Left lung (tissue), 10 donors: ENCODE measurements around the gene KCNJ4. TPM values are rescaled to one million over a fixed set of nuclear protein-coding genes. Genes with fewer than 3 reads are reported as not detected.

Source experiments
- ATAC-seq: fragments of 200-7000 bp; cut with Tn5 transposase; one replicate; pipeline ENCODE4 v1.9.1; 2020; ENCODE audit warnings: moderate library complexity
- DNase-seq, 4 donors: peaks; one replicate each; pipeline ENCODE4 v3.0.0-alpha.2; 2013 to 2020
- H3K27ac ChIP-seq, 2 donors: fragments of 200-600 bp; sonication (generic) in 1 of 2; one replicate each; pipeline versions ENCODE4 v1.5.0 to v1.8.0; 2020 to 2021
- H3K27me3 ChIP-seq, 2 donors: fragments of 200-600 bp; sonication (generic) in 1 of 2; one replicate each; pipeline versions ENCODE4 v1.5.0 to v1.8.0; 2020 to 2021
- H3K36me3 ChIP-seq, 2 donors: fragments of 200-600 bp; sonication (generic) in 1 of 2; one replicate each; pipeline versions ENCODE4 v1.5.0 to v1.8.0; 2020 to 2021
- H3K4me1 ChIP-seq, 2 donors: fragments of 200-600 bp; one replicate each; pipeline ENCODE4 v1.8.0; 2021
- H3K4me3 ChIP-seq, 2 donors: fragments of 200-600 bp; sonication (generic) in 1 of 2; one replicate each; pipeline versions ENCODE4 v1.5.0 to v1.8.0; 2020 to 2021; ENCODE audit warnings: mild to moderate bottlenecking in 1 of 2
- H3K9me3 ChIP-seq, 2 donors: fragments of 200-600 bp; sonication (generic) in 1 of 2; one replicate each; pipeline versions ENCODE4 v1.5.0 to v1.8.0; 2020 to 2021
- intact Hi-C, 2 donors: fragments of 100-400 bp; cut with DNase I; formaldehyde crosslinking; loops; one replicate each; pipeline versions ENCODE4 v1.11.2 to v1.14.2; 2022
- polyA plus RNA-seq, 6 donors: library from polyadenylated mRNA; unstranded; fragments of 120-200 nt; gene quantifications; one replicate each; pipeline ENCODE4 v1.2.1, GENCODE V29; 2013; ENCODE audit not compliant: insufficient read length in 6 of 6
- total RNA-seq, 2 donors: library from RNA; stranded (reverse); fragmentation: NEBNext Ultra II Directional; extraction: Animal tissue kit (Norgen Biotek cat#: 25700); gene quantifications; one replicate each; pipeline ENCODE4 v1.2.1, GENCODE V29; 2021
- TF ChIP-seq, protein P1 (sequence below), 2 donors: fragments of 200-600 bp; sonication (generic) in 1 of 2; IDR thresholded peaks; one replicate each; pipeline versions ENCODE4 v1.5.0 to v1.8.0; 2021; ENCODE audit warnings: antibody characterized with exemption in 2 of 2
- donor health status: DM: no; HTN: yes; CAD: no.
- donor health status: DM: no; HTN: no; CAD: no.

Gene KCNJ4
- total and polyA plus RNA-seq, 8 donors: 0.07 TPM; not detected in 6

DNA sequence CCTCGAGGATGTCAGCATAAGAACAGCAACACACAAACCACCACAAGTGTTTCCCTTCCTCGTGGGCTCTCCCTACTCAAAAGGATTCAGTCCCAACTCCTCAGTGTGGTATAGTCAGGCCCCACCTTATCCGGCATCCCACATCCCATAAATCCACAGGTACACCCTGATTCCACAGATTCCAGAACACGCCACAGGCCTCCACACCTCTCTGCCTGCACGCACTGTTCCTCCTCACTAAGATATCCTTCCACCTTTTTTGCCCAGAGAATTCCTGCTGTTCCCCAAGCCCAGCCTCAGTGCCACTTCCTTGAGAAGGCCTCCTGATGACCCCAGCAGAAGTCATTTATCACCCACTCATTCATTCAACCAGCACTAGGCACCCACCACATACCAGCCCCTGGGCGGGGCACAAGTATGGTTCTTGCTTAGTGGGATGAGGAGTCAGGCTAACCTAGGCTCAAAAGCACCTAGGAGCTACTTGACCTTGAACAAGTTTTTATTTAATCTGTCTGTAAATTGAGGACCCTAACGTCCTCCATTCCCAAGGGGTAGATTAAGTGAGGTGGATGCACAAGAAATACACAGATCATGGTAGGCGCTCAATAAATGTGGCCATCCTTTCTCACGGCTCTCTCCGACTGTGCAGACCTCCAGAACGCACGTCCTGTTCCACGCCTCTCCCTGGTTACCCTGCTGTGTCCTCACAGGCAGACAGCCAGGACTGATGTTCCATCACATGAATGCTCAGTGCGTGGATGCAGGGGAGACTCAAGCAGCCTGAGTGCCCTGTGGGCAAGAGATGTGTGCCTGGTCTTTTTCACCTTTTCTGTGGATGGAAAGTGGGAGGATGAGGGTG lies 2.1 kb upstream of the KCNJ4 start:
- ATAC-seq (no peak), DNase-seq (no peak)
- Histone ChIP-seq H3K9me3 (no peaks in the 10 kb centered on the region), H3K27me3 (peaks cover 49 to 97% of the 10 kb centered on the region in 2 donors), H3K4me1 (peaks cover 5 to 26% of the 10 kb centered on the region in 2 donors), H3K4me3 (no peak overlapping the region), H3K27ac (no peak overlapping the region), H3K36me3 (no peaks in the 10 kb centered on the region)
- intact Hi-C loops: no loop called here
- TF ChIP-seq, protein P1, sequence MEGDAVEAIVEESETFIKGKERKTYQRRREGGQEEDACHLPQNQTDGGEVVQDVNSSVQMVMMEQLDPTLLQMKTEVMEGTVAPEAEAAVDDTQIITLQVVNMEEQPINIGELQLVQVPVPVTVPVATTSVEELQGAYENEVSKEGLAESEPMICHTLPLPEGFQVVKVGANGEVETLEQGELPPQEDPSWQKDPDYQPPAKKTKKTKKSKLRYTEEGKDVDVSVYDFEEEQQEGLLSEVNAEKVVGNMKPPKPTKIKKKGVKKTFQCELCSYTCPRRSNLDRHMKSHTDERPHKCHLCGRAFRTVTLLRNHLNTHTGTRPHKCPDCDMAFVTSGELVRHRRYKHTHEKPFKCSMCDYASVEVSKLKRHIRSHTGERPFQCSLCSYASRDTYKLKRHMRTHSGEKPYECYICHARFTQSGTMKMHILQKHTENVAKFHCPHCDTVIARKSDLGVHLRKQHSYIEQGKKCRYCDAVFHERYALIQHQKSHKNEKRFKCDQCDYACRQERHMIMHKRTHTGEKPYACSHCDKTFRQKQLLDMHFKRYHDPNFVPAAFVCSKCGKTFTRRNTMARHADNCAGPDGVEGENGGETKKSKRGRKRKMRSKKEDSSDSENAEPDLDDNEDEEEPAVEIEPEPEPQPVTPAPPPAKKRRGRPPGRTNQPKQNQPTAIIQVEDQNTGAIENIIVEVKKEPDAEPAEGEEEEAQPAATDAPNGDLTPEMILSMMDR (IDR thresholded peaks at IDR 0.05): no peak

DNA sequence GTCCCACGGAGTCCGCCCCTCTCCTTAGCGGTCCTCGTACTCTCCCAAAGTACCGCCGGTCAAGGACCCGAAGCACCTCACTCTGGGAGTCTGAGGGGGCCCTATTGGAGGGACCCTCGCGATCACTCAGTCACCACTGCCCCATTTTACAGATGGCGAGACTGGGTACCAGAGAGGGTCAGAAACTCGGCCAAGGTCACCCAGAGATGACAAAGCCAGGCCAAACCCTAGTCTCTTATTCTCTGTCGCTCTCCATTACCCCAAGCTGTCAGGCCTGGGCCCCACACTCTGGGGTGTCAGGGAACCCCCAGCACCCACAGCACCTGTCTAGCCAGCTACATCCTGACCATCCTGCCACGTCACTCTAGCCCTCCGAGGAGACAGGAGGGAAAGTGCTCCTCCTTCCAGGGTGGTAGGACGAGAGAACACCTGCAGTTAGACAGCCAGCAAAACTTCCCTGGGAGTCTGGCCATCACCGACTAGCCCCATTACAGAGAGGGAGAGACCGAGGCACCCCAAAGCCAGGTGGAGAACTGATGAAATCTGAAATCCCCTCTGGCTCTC lies 1.4 kb upstream of the KCNJ4 start:
- DNase-seq (no peak), ATAC-seq (no peak)
- H3K27me3 ChIP-seq: peaks cover 44 to 97% of the 10 kb centered on the region in 2 donors
- no peaks in the 10 kb centered on the region for H3K9me3 ChIP-seq
- TF ChIP-seq, protein P1 (IDR thresholded peaks at IDR 0.05): no peak
- H3K4me3 ChIP-seq: no peak overlapping the region
- H3K27ac ChIP-seq: no peak overlapping the region
- no peaks in the 10 kb centered on the region for H3K36me3 ChIP-seq
- intact Hi-C loops: no loop called here
- peaks cover 0 to 19% of the 10 kb centered on the region in 2 donors for H3K4me1 ChIP-seq

DNA sequence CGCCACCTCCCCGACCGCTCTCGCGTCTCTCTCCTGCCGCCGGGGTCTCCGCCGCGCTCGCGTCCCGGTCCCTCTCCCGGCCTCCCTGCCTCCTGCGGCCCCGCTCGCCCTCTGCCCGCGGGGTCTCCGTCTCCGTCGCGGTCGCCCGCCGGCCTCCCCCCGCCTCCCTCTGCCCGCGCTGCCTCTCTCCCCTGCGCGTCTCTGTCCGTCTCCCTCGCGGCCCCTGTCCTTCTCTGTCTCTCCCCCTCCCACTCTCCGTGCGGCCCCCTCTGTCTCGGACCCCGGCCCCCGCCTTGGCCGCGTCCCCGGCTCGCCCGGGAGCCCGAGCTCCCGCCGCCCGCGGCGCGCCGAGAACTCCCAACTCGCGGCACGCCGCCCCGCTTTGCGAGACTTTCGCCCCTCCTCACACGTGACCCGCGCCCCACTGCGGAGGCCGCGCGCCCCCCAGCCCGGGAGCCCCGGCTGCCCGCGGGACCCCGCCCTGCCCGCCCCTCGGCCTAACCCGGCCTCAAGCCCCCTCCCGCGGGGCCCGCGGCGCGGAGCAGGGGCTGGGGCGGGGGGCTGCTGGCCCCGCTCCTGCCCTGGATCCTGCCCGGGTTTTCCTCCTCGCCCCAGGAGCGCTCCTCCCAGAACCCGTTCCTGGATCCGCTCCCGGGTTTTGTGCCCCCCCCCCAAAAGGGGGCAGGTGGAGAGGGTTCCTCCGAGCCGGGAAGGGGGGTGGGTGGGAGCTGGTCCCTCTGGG lies 702 bp upstream of the KCNJ4 start:
- Histone ChIP-seq H3K9me3 (no peaks in the 10 kb centered on the region), H3K27me3 (peaks cover 41 to 97% of the 10 kb centered on the region in 2 donors), H3K27ac (no peak overlapping the region), H3K4me1 (peaks cover 0 to 16% of the 10 kb centered on the region in 2 donors), H3K36me3 (no peaks in the 10 kb centered on the region), H3K4me3 (peak overlapping the region in 1 of 2 donors; percentile 19)
- TF ChIP-seq, protein P1 (IDR thresholded peaks at IDR 0.05): no peak
- intact Hi-C loops: no loop called here
- no peak for DNase-seq
- ATAC-seq: peak; percentile 19

DNA sequence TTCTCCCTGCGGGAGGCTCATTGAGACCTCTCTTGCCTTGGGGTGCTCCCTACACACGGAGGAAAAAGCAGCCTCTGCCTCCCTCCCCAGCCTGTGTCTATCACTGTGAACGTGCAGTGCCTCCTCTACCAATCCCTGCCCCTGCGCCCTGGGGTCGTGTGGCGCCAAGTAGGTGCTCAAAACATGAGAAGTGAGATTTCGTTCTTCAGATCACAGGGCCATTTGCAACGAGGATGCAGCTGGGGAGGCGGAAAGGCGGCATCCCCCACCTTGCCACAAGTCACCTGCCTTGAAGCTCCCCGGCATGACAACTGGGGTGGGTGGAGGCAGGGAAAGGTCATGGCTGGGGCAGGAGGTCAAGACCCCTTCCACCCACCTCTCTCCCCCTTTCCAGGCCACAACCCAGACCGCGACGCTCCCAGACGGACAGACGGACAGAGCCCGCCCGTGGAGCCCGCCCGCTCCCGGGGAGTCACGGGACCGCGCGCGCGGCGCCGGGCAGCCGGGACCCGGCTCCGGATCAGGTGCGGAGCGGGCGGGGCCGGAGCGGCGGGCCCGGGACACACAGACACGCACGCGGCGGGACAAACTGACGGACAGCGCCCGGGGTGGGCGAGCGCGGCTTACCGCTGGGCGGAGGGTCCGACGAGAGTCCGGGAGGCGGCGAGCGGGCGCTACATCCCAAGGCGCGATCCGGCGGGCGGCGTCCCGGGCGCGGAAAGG lies 485 bp downstream of the KCNJ4 start:
- H3K27me3 ChIP-seq: peaks cover 41 to 97% of the 10 kb centered on the region in 2 donors
- no peak for DNase-seq
- no peaks in the 10 kb centered on the region for H3K9me3 ChIP-seq
- ATAC-seq: peak; percentile 28
- peak overlapping the region in 1 of 2 donors; percentile 28 for H3K4me3 ChIP-seq
- H3K27ac ChIP-seq: no peak overlapping the region
- TF ChIP-seq, protein P1 (IDR thresholded peaks at IDR 0.05): no peak
- H3K4me1 ChIP-seq: peaks cover 0 to 16% of the 10 kb centered on the region in 2 donors
- H3K36me3 ChIP-seq: no peaks in the 10 kb centered on the region
- intact Hi-C loops: no loop called here
